OCI-LY3 (cell line): ENCODE measurements around the gene PAQR5.

ENCODE experiments used
- H2AFZ ChIP-seq: fragments of 200-600, 300-600 bp; shearing (Covaris generic); 2 replicates; pipeline ENCODE4 v1.6.0; 2014; ENCODE audit warnings: antibody characterized with exemption, low read depth, low read length
- H3K27ac ChIP-seq: fragments of 200-600, 300-600 bp; sonication (generic); 2 replicates; pipeline ENCODE4 v1.5.1; 2014; ENCODE audit warnings: mild to moderate bottlenecking, low read length, moderate library complexity, mixed read lengths
- H3K27me3 ChIP-seq: fragments of 200-600, 300-600 bp; sonication (generic); 2 replicates; pipeline ENCODE4 v1.6.1; 2014; ENCODE audit warnings: low read depth, low read length, mixed read lengths
- H3K36me3 ChIP-seq: fragments of 200-600, 300-600 bp; sonication (generic); replicated peaks from 2 replicates; pipeline ENCODE3; 2014; ENCODE audit warnings: low read depth, low read length, mixed read lengths
- H3K4me1 ChIP-seq: fragments of 300-600, 200-600 bp; sonication (generic); 2 replicates; pipeline ENCODE4 v1.6.1; 2014; ENCODE audit warnings: low read length, mixed read lengths
- H3K4me2 ChIP-seq: fragments of 200-600, 300-600 bp; sonication (generic); 2 replicates; pipeline ENCODE4 v1.6.1; 2014; ENCODE audit warnings: low read length, mixed read lengths
- H3K4me3 ChIP-seq: fragments of 300-600, 200-600 bp; sonication (generic); 2 replicates; pipeline ENCODE4 v1.5.1; 2014; ENCODE audit warnings: antibody characterized with exemption, mild to moderate bottlenecking, low read length, moderate library complexity
- H3K79me2 ChIP-seq: fragments of 300-600, 200-600 bp; shearing (Covaris generic); 2 replicates; pipeline ENCODE4 v1.6.1; 2014; ENCODE audit warnings: mild to moderate bottlenecking, low read length, mixed read lengths
- H3K9ac ChIP-seq: fragments of 300-600, 200-600 bp; shearing (Covaris generic); 2 replicates; pipeline ENCODE4 v1.6.0; 2014; ENCODE audit warnings: mild to moderate bottlenecking, low read length, moderate library complexity
- H3K9me3 ChIP-seq: fragments of 200-600, 300-600 bp; shearing (Covaris generic); 2 replicates; pipeline ENCODE4 v1.6.1; 2014; ENCODE audit warnings: low read length, mixed read lengths; ENCODE audit not compliant: insufficient read depth
- H4K20me1 ChIP-seq: fragments of 200-600, 300-600 bp; sonication (generic); 2 replicates; pipeline ENCODE4 v1.6.1; 2016; ENCODE audit warnings: low read length, mixed read lengths; ENCODE audit not compliant: insufficient read depth
- CTCF ChIP-seq: fragments of 200-600, 300-600 bp; sonication (generic); IDR thresholded peaks from 2 replicates; pipeline ENCODE4 v1.5.1; 2014; ENCODE audit warnings: antibody characterized with exemption, low read length, low read depth
- EZH2phosphoT487 ChIP-seq: fragments of 200-600 bp; shearing (Covaris generic); IDR thresholded peaks from 2 replicates; pipeline ENCODE4 v1.6.1; 2018; ENCODE audit warnings: antibody characterized with exemption, mixed run types, low read depth

The PAQR5 gene

GRCh38 chr15:69424748-69425413 lies 126.2 kb downstream of the PAQR5 start:
- H3K27ac ChIP-seq, result no peak overlapping the region
- peaks cover 6% of the 10 kb centered on the region; the same call in 1 of the 2 replicates for H3K79me2 ChIP-seq
- TF ChIP-seq EZH2phosphoT487 (no peak), CTCF (no peak)
- no peak overlapping the region for H2AFZ ChIP-seq
- H3K9ac ChIP-seq, result no peak overlapping the region
- no peaks in the 10 kb centered on the region for H3K4me1 ChIP-seq
- peaks cover 77% of the 10 kb centered on the region for H3K36me3 ChIP-seq
- H4K20me1 ChIP-seq, result no peaks in the 10 kb centered on the region
- H3K4me3 ChIP-seq, result no peak overlapping the region
- H3K9me3 ChIP-seq, result no peaks in the 10 kb centered on the region
- H3K27me3 ChIP-seq, result no peaks in the 10 kb centered on the region
- H3K4me2 ChIP-seq, result no peak overlapping the region

GRCh38 chr15:69433831-69434230 lies 135.1 kb downstream of the PAQR5 start:
- Histone ChIP-seq H3K4me1 (no peaks in the 10 kb centered on the region), H3K4me3 (no peak overlapping the region), H3K79me2 (peaks cover 11% of the 10 kb centered on the region; the same call in 1 of the 2 replicates), H3K4me2 (no peak overlapping the region), H3K36me3 (peaks cover 77% of the 10 kb centered on the region), H3K27me3 (no peaks in the 10 kb centered on the region), H3K27ac (no peak overlapping the region), H3K9ac (no peak overlapping the region), H2AFZ (no peak overlapping the region), H3K9me3 (no peaks in the 10 kb centered on the region), H4K20me1 (no peaks in the 10 kb centered on the region)
- TF ChIP-seq EZH2phosphoT487 (no peak), CTCF (no peak)

- Histone ChIP-seq H3K36me3 (peaks cover 76% of the 10 kb centered on the region), H3K4me1 (peaks cover 1% of the 10 kb centered on the region; the same call in 1 of the 2 replicates), H2AFZ (no peak overlapping the region), H3K4me2 (no peak overlapping the region), H3K27me3 (no peaks in the 10 kb centered on the region), H3K9me3 (no peaks in the 10 kb centered on the region), H3K79me2 (peaks cover 11% of the 10 kb centered on the region; the same call in 1 of the 2 replicates), H3K4me3 (no peak overlapping the region), H3K9ac (no peak overlapping the region), H4K20me1 (no peaks in the 10 kb centered on the region), H3K27ac (no peak overlapping the region)
- TF ChIP-seq CTCF (no peak), EZH2phosphoT487 (no peak)
Observed at GRCh38 chr15:69434238-69434637, 135.5 kb downstream of the PAQR5 start.

- Histone ChIP-seq H3K4me2 (no peak overlapping the region), H3K36me3 (peaks cover 76% of the 10 kb centered on the region), H2AFZ (no peak overlapping the region), H3K4me1 (peaks cover 5% of the 10 kb centered on the region; the same call in 1 of the 2 replicates), H3K9me3 (no peaks in the 10 kb centered on the region), H3K27ac (no peak overlapping the region), H3K4me3 (no peak overlapping the region), H3K9ac (no peak overlapping the region), H3K79me2 (peaks cover 11% of the 10 kb centered on the region; the same call in 1 of the 2 replicates), H3K27me3 (no peaks in the 10 kb centered on the region), H4K20me1 (no peaks in the 10 kb centered on the region)
- TF ChIP-seq CTCF, result no peak
- no peak for TF ChIP-seq EZH2phosphoT487
Observed at GRCh38 chr15:69434679-69435078, 136.0 kb downstream of the PAQR5 start.
